ENCODE results near the gene SNAI3.

The SNAI3 gene

DNA sequence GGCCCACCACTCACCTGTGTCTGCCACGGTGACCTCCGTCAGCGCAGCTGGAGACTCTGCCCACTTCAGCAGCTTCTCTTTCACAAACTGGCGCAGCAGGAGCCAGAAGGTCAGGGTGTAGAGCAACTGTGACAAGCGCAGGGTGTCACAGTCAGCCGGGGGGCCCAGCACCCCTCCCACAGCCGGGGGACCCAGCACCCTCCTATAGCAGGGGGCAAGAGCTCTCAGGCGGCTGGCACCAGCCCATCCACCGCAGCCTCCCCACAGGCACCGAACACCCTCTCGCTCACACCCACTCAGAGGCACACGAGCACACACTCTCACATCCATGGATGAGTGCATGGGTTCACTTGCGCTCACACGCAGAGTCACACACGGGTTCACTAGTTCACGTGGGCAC lies 48.8 kb upstream of the SNAI3 start:
- Histone ChIP-seq H3K27ac (ENCODE audit: low read depth, low read length) (no peak overlapping the region), H3K9me2 (replicated peaks; ENCODE audit: insufficient read depth, low read length) (no peaks in the 10 kb centered on the region), H3F3A (ENCODE audit: insufficient read depth) (no peaks in the 10 kb centered on the region), H3K79me2 (ENCODE audit: insufficient read depth, low read length) (no peaks in the 10 kb centered on the region), H3K4me2 (ENCODE audit: low read depth, low read length, poor library complexity, severe bottlenecking) (no peak overlapping the region), H3K27me3 (ENCODE audit: low read length) (no peaks in the 10 kb centered on the region), H4K20me1 (ENCODE audit: low read depth, low read length) (no peaks in the 10 kb centered on the region), H3K9ac (ENCODE audit: low read length) (no peak overlapping the region), H2AFZ (ENCODE audit: low read depth, low read length, severe bottlenecking) (no peak overlapping the region), H3K4me3 (ENCODE audit: insufficient read depth, low read length, poor library complexity, severe bottlenecking) (no peak overlapping the region), H3K9me3 (ENCODE audit: insufficient read depth, low read length) (no peaks in the 10 kb centered on the region), H3K36me3 (ENCODE audit: low read length) (no peaks in the 10 kb centered on the region)
- TF ChIP-seq, protein P1, sequence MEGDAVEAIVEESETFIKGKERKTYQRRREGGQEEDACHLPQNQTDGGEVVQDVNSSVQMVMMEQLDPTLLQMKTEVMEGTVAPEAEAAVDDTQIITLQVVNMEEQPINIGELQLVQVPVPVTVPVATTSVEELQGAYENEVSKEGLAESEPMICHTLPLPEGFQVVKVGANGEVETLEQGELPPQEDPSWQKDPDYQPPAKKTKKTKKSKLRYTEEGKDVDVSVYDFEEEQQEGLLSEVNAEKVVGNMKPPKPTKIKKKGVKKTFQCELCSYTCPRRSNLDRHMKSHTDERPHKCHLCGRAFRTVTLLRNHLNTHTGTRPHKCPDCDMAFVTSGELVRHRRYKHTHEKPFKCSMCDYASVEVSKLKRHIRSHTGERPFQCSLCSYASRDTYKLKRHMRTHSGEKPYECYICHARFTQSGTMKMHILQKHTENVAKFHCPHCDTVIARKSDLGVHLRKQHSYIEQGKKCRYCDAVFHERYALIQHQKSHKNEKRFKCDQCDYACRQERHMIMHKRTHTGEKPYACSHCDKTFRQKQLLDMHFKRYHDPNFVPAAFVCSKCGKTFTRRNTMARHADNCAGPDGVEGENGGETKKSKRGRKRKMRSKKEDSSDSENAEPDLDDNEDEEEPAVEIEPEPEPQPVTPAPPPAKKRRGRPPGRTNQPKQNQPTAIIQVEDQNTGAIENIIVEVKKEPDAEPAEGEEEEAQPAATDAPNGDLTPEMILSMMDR (IDR thresholded peaks at IDR 0.05; ENCODE audit: insufficient read depth, low read length, poor library complexity, severe bottlenecking) = no peak
- no peak for TF ChIP-seq EZH2phosphoT487 (conservative IDR thresholded peaks at IDR 0.05; ENCODE audit: low read length)

DNA sequence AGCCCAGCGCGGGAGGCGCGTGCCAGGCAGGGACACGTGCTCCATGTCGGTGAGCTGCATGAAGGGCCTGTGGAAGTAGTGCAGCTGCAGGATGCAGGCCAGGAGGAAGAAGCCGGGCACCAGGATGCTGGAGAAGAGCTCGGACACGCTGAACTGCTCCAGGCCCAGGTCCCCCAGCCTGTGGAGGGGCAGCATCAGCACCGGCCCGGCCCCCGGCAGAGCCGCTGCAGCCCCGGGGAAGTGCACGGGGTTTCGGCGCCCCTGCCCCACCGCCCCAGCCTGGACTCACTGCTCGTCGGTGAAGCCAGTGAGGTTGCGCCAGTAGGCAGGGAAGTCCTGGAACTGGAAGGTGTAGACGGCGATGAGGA lies 48.0 kb upstream of the SNAI3 start:
- H3K9ac ChIP-seq (ENCODE audit: low read length) = no peak overlapping the region
- no peaks in the 10 kb centered on the region for H3K79me2 ChIP-seq (ENCODE audit: insufficient read depth, low read length)
- H3K9me3 ChIP-seq (ENCODE audit: insufficient read depth, low read length) = no peaks in the 10 kb centered on the region
- H3K36me3 ChIP-seq (ENCODE audit: low read length) = no peaks in the 10 kb centered on the region
- H2AFZ ChIP-seq (ENCODE audit: low read depth, low read length, severe bottlenecking) = no peak overlapping the region
- H4K20me1 ChIP-seq (ENCODE audit: low read depth, low read length) = no peaks in the 10 kb centered on the region
- H3K4me2 ChIP-seq (ENCODE audit: low read depth, low read length, poor library complexity, severe bottlenecking) = no peak overlapping the region
- H3K9me2 ChIP-seq (replicated peaks; ENCODE audit: insufficient read depth, low read length) = no peaks in the 10 kb centered on the region
- no peak overlapping the region for H3K4me3 ChIP-seq (ENCODE audit: insufficient read depth, low read length, poor library complexity, severe bottlenecking)
- TF ChIP-seq EZH2phosphoT487 (conservative IDR thresholded peaks at IDR 0.05; ENCODE audit: low read length) = no peak
- TF ChIP-seq, protein P1 (IDR thresholded peaks at IDR 0.05; ENCODE audit: insufficient read depth, low read length, poor library complexity, severe bottlenecking) = no peak
- no peaks in the 10 kb centered on the region for H3F3A ChIP-seq (ENCODE audit: insufficient read depth)
- no peaks in the 10 kb centered on the region for H3K27me3 ChIP-seq (ENCODE audit: low read length)
- H3K27ac ChIP-seq (ENCODE audit: low read depth, low read length) = no peak overlapping the region

DNA sequence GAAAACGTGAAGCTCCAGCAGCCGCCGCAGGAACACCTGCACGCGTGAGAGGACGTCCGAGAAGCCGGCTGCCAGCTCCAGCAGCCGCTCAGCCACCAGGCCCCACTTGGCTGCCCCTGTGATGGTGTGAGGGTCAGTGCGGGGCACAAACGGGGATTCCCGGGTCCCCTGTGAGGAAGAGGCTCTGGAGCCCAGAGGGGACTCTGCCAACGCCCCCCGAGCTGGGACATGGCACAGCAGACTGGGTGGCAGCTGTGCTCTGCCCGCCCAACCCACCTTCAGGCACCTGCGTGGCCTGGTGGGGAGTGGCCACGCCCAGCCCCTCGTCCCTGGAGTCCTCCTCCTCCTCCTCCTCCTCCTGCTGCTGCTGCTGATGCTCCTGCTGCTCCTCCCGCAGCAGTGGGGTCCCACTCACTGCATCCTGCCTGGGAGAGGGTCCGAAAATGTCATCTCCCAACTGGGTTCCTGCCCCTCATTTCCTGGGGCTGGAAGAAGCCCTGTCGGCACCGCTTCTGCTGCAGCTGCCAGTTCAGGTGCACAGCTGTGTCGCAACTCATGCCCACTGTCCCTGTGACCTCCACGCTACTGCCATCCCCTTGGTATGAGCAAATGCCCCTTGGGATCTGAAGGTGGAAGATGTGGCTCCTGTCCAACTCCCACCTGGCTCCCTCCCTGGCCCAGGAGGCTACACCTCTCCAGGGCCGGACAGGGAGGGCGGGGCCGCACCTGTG lies 47.5 kb upstream of the SNAI3 start:
- Histone ChIP-seq H2AFZ (ENCODE audit: low read depth, low read length, severe bottlenecking) (no peak overlapping the region), H3K36me3 (ENCODE audit: low read length) (no peaks in the 10 kb centered on the region), H3K27ac (ENCODE audit: low read depth, low read length) (no peak overlapping the region)

More for the DNA sequence above, 47.5 kb upstream of the SNAI3 start:
- H3K9me2 ChIP-seq (replicated peaks; ENCODE audit: insufficient read depth, low read length) = no peaks in the 10 kb centered on the region
- H3K4me2 ChIP-seq (ENCODE audit: low read depth, low read length, poor library complexity, severe bottlenecking) = no peak overlapping the region
- no peak overlapping the region for H3K9ac ChIP-seq (ENCODE audit: low read length)
- H4K20me1 ChIP-seq (ENCODE audit: low read depth, low read length) = no peaks in the 10 kb centered on the region
- no peaks in the 10 kb centered on the region for H3K9me3 ChIP-seq (ENCODE audit: insufficient read depth, low read length)
- no peaks in the 10 kb centered on the region for H3K27me3 ChIP-seq (ENCODE audit: low read length)
- no peak overlapping the region for H3K4me3 ChIP-seq (ENCODE audit: insufficient read depth, low read length, poor library complexity, severe bottlenecking)
- H3K79me2 ChIP-seq (ENCODE audit: insufficient read depth, low read length) = no peaks in the 10 kb centered on the region
- no peaks in the 10 kb centered on the region for H3F3A ChIP-seq (ENCODE audit: insufficient read depth)
- TF ChIP-seq EZH2phosphoT487 (conservative IDR thresholded peaks at IDR 0.05; ENCODE audit: low read length) = no peak
- TF ChIP-seq, protein P1 (IDR thresholded peaks at IDR 0.05; ENCODE audit: insufficient read depth, low read length, poor library complexity, severe bottlenecking) = no peak

Measured in SU-DHL-6 (cell line).